ENCODE measurements around the gene ADAMTS17.

The ADAMTS17 gene

GRCh38 chr15:99997112-99997651 lies 344.6 kb downstream of the ADAMTS17 start:
- H3K9me3 ChIP-seq (ENCODE audit: severe bottlenecking), result no peaks in the 10 kb centered on the region
- H3K4me3 ChIP-seq (ENCODE audit: low read depth, low read length), result no peak overlapping the region
- DNase-seq, result no peak
- no peak overlapping the region for H3K27ac ChIP-seq
- no peaks in the 10 kb centered on the region for H3K36me3 ChIP-seq
- TF ChIP-seq CTCF (IDR thresholded peaks at IDR 0.05; ENCODE audit: low read depth, low read length), result no peak
- peaks cover 13% of the 10 kb centered on the region for H3K27me3 ChIP-seq (ENCODE audit: insufficient read depth, low read depth, severe bottlenecking)

GRCh38 chr15:99996660-99997059 lies 345.1 kb downstream of the ADAMTS17 start:
- Histone ChIP-seq H3K27me3 (ENCODE audit: insufficient read depth, low read depth, severe bottlenecking) (peaks cover 13% of the 10 kb centered on the region), H3K36me3 (no peaks in the 10 kb centered on the region), H3K27ac (no peak overlapping the region), H3K4me3 (ENCODE audit: low read depth, low read length) (no peak overlapping the region), H3K9me3 (ENCODE audit: severe bottlenecking) (no peaks in the 10 kb centered on the region)
- TF ChIP-seq CTCF (IDR thresholded peaks at IDR 0.05; ENCODE audit: low read depth, low read length), result no peak
- no peak for DNase-seq

GRCh38 chr15:99995543-99995942 lies 346.2 kb downstream of the ADAMTS17 start:
- TF ChIP-seq CTCF (IDR thresholded peaks at IDR 0.05; ENCODE audit: low read depth, low read length), result no peak
- Histone ChIP-seq H3K27ac (no peak overlapping the region), H3K36me3 (no peaks in the 10 kb centered on the region), H3K27me3 (ENCODE audit: insufficient read depth, low read depth, severe bottlenecking) (peaks cover 13% of the 10 kb centered on the region), H3K4me3 (ENCODE audit: low read depth, low read length) (no peak overlapping the region), H3K9me3 (ENCODE audit: severe bottlenecking) (no peaks in the 10 kb centered on the region)
- no peak for DNase-seq

- TF ChIP-seq CTCF (IDR thresholded peaks at IDR 0.05; ENCODE audit: low read depth, low read length), result no peak
- H3K27me3 ChIP-seq (ENCODE audit: insufficient read depth, low read depth, severe bottlenecking), result peaks cover 13% of the 10 kb centered on the region
- DNase-seq, result no peak
- no peak overlapping the region for H3K27ac ChIP-seq
- H3K36me3 ChIP-seq, result no peaks in the 10 kb centered on the region
- H3K9me3 ChIP-seq (ENCODE audit: severe bottlenecking), result no peaks in the 10 kb centered on the region
- no peak overlapping the region for H3K4me3 ChIP-seq (ENCODE audit: low read depth, low read length)
Measured at GRCh38 chr15:99994849-99995248, 346.9 kb downstream of the ADAMTS17 start.

GRCh38 chr15:99993681-99994131 lies 348.1 kb downstream of the ADAMTS17 start:
- no peak overlapping the region for H3K27ac ChIP-seq
- no peaks in the 10 kb centered on the region for H3K9me3 ChIP-seq (ENCODE audit: severe bottlenecking)
- H3K4me3 ChIP-seq (ENCODE audit: low read depth, low read length), result no peak overlapping the region
- H3K27me3 ChIP-seq (ENCODE audit: insufficient read depth, low read depth, severe bottlenecking), result peaks cover 13% of the 10 kb centered on the region
- TF ChIP-seq CTCF (IDR thresholded peaks at IDR 0.05; ENCODE audit: low read depth, low read length), result no peak
- no peak for DNase-seq
- no peaks in the 10 kb centered on the region for H3K36me3 ChIP-seq

GRCh38 chr15:99993262-99993661 lies 348.5 kb downstream of the ADAMTS17 start:
- Histone ChIP-seq H3K4me3 (ENCODE audit: low read depth, low read length) (no peak overlapping the region), H3K9me3 (ENCODE audit: severe bottlenecking) (no peaks in the 10 kb centered on the region), H3K36me3 (no peaks in the 10 kb centered on the region), H3K27ac (no peak overlapping the region), H3K27me3 (ENCODE audit: insufficient read depth, low read depth, severe bottlenecking) (peaks cover 13% of the 10 kb centered on the region)
- no peak for DNase-seq
- no peak for TF ChIP-seq CTCF (IDR thresholded peaks at IDR 0.05; ENCODE audit: low read depth, low read length)
